Lung (tissue), 12 donors: ENCODE data around the gene LYRM2. TPM values are rescaled to one million over a fixed set of nuclear protein-coding genes. Genes with fewer than 3 reads are reported as not detected.

Experiments used
- ATAC-seq: fragments of 200-7000 bp; cut with Tn5 transposase; one replicate; pipeline ENCODE4 v1.9.1; 2020; ENCODE audit warnings: moderate number of reproducible peaks; ENCODE audit not compliant: insufficient read depth, low FRiP score
- DNase-seq, 3 donors: peaks; one replicate each; pipeline ENCODE4 v3.0.0-alpha.2; 2013 to 2017
- H3K27ac ChIP-seq, 2 donors: one replicate each; pipeline ENCODE4 v1.5.1; 2013; ENCODE audit warnings: mild to moderate bottlenecking in 2 of 2, moderate library complexity in 2 of 2, control low read depth in 1 of 2, inconsistent platforms in 1 of 2, low read depth in 1 of 2, low read length in 1 of 2
- H3K27me3 ChIP-seq, 3 donors: one replicate each; pipeline ENCODE4 v1.5.1; 2013; ENCODE audit warnings: low read length in 2 of 3; ENCODE audit not compliant: control insufficient read depth in 3 of 3, insufficient read depth in 3 of 3
- H3K36me3 ChIP-seq, 4 donors: one replicate each; pipeline ENCODE4 v1.5.1; 2013; ENCODE audit warnings: low read length in 4 of 4, mild to moderate bottlenecking in 1 of 4, moderate library complexity in 1 of 4; ENCODE audit not compliant: control insufficient read depth in 4 of 4, insufficient read depth in 4 of 4
- H3K4me1 ChIP-seq, 5 donors: one replicate each; pipeline ENCODE4 v1.5.1; 2013; ENCODE audit warnings: low read length in 5 of 5, mild to moderate bottlenecking in 2 of 5, moderate library complexity in 1 of 5; ENCODE audit not compliant: control insufficient read depth in 5 of 5, insufficient read depth in 5 of 5
- H3K4me3 ChIP-seq: one replicate; pipeline ENCODE4 v1.5.1; 2013; ENCODE audit warnings: mild to moderate bottlenecking, control low read depth, moderate library complexity
- H3K9ac ChIP-seq, 2 donors: one replicate each; pipeline ENCODE4 v1.5.1; 2013; ENCODE audit warnings: low read length in 2 of 2, control low read depth in 1 of 2; ENCODE audit not compliant: insufficient read depth in 1 of 2
- H3K9me3 ChIP-seq, 4 donors: one replicate each; pipeline ENCODE4 v1.5.1; 2013; ENCODE audit warnings: low read length in 3 of 4, mild to moderate bottlenecking in 1 of 4, moderate library complexity in 1 of 4; ENCODE audit not compliant: control insufficient read depth in 4 of 4, insufficient read depth in 3 of 4
- CTCF ChIP-seq: IDR thresholded peaks from 2 replicates; pipeline ENCODE4 v1.5.1; 2012; ENCODE audit warnings: mild to moderate bottlenecking; ENCODE audit errors: control extremely low read depth, extremely low read depth
- WGBS, 2 donors: extraction: QIAGEN DNeasy Blood & Tissue Kit; methylation state at CpG; one replicate each; pipeline ENCODE4 v1.1.7; 2013; 5-methylcytosine and 5-hydroxymethylcytosine counted together
- polyA plus RNA-seq, 2 donors: library from polyadenylated mRNA; stranded (reverse); fragments of 200-250 nt; gene quantifications; one replicate each; pipeline ENCODE4 v1.2.1, GENCODE V29; 2013
- total RNA-seq, 2 donors: library from RNA; depleted of rRNA in 1 of 2; stranded (reverse); fragments of >200 nt in 1 of 2; gene quantifications; one replicate each; pipeline ENCODE4 v1.2.1, GENCODE V29; 2014 to 2021
- donor health status: control.
- donor health status: control.
- donor health status: Bipolar disorder and iron deficiency.
- donor health status: healthy.
- donor health status: DM: yes; HTN: yes; CAD: no.

LYRM2 gene
- total and polyA plus RNA-seq, 4 donors: 25.6 to 38.1 (median 27.1) TPM

- Histone ChIP-seq H3K4me3 (no peak overlapping the region), H3K4me1 (peaks cover 0 to 5% (median 0%) of the 10 kb centered on the region in 5 donors), H3K9ac (no peak overlapping the region), H3K36me3 (no peaks in the 10 kb centered on the region), H3K27ac (no peak overlapping the region), H3K27me3 (no peaks in the 10 kb centered on the region), H3K9me3 (no peaks in the 10 kb centered on the region)
- no peak for ATAC-seq
- no peak for TF ChIP-seq CTCF
- DNase-seq: no peak
- 88 to 94% methylated on average over 16 of the region's 16 CpGs for WGBS, 2 donors
Measured at GRCh38 chr6:89566930-89567629, 71.5 kb downstream of the LYRM2 start.

GRCh38 chr6:89566008-89566800 lies 72.3 kb downstream of the LYRM2 start:
- no peak for ATAC-seq
- H3K4me3 ChIP-seq: no peak overlapping the region
- peaks cover 0 to 8% (median 4%) of the 10 kb centered on the region in 5 donors for H3K4me1 ChIP-seq
- WGBS, 2 donors: 94 to 95% methylated on average over 10 of the region's 10 CpGs
- no peaks in the 10 kb centered on the region for H3K36me3 ChIP-seq
- H3K27ac ChIP-seq: no peak overlapping the region
- no peaks in the 10 kb centered on the region for H3K27me3 ChIP-seq
- no peak for TF ChIP-seq CTCF
- H3K9me3 ChIP-seq: no peaks in the 10 kb centered on the region
- H3K9ac ChIP-seq: no peak overlapping the region
- no peak for DNase-seq

GRCh38 chr6:89564752-89565427 lies 73.7 kb downstream of the LYRM2 start:
- no peak for ATAC-seq
- no peak for TF ChIP-seq CTCF
- Histone ChIP-seq H3K9ac (no peak overlapping the region), H3K36me3 (no peaks in the 10 kb centered on the region), H3K27me3 (no peaks in the 10 kb centered on the region), H3K4me1 (peaks cover 0 to 9% (median 4%) of the 10 kb centered on the region in 5 donors), H3K9me3 (no peaks in the 10 kb centered on the region), H3K4me3 (no peak overlapping the region), H3K27ac (no peak overlapping the region)
- no peak for DNase-seq
- WGBS, 2 donors: 61 to 80% methylated on average over 8 of the region's 8 CpGs
